Muscle layer of duodenum (tissue), 2 donors: ENCODE measurements around the gene PHACTR1.
A peak's percentile ranks its signal among the peaks of the same experiment; 100 is the strongest.

Source experiments
- H3K27ac ChIP-seq: one replicate; pipeline ENCODE4 v1.7.0; 2013; ENCODE audit warnings: mild to moderate bottlenecking, low read length
- H3K27me3 ChIP-seq: one replicate; pipeline ENCODE4 v1.7.0; 2013; ENCODE audit warnings: low read depth, mild to moderate bottlenecking, control low read depth, low read length
- H3K36me3 ChIP-seq, 2 donors: one replicate each; pipeline ENCODE4 v1.7.0; 2013; ENCODE audit warnings: low read length in 2 of 2, control low read depth in 1 of 2, mild to moderate bottlenecking in 1 of 2; ENCODE audit not compliant: insufficient read depth in 2 of 2, control insufficient read depth in 1 of 2
- H3K4me1 ChIP-seq, 2 donors: one replicate each; pipeline ENCODE4 v1.7.0; 2013; ENCODE audit warnings: low read length in 2 of 2, mild to moderate bottlenecking in 2 of 2, control low read depth in 1 of 2, moderate library complexity in 1 of 2; ENCODE audit not compliant: insufficient read depth in 2 of 2, control insufficient read depth in 1 of 2
- H3K4me3 ChIP-seq, 2 donors: one replicate each; pipeline ENCODE4 v1.7.0; 2013; ENCODE audit warnings: low read length in 2 of 2, low read depth in 1 of 2, mild to moderate bottlenecking in 1 of 2
- H3K9me3 ChIP-seq, 2 donors: one replicate each; pipeline ENCODE4 v1.7.0; 2013; ENCODE audit warnings: low read length in 2 of 2, control low read depth in 1 of 2, mild to moderate bottlenecking in 1 of 2; ENCODE audit not compliant: control insufficient read depth in 1 of 2
- donor health status: healthy.

PHACTR1 gene

GRCh38 chr6:13013681-13014503 lies 297.3 kb downstream of the PHACTR1 start:
- Histone ChIP-seq H3K27ac (no peak overlapping the region), H3K36me3 (no peaks in the 10 kb centered on the region), H3K4me3 (peak overlapping the region; percentile 68 to 79), H3K27me3 (peaks cover 22% of the 10 kb centered on the region), H3K4me1 (peaks cover 0 to 20% of the 10 kb centered on the region in 2 donors), H3K9me3 (no peaks in the 10 kb centered on the region)

GRCh38 chr6:13014504-13015378 lies 298.2 kb downstream of the PHACTR1 start:
- Histone ChIP-seq H3K27ac (no peak overlapping the region), H3K4me3 (peak overlapping the region; percentile 37 to 79), H3K27me3 (peaks cover 22% of the 10 kb centered on the region), H3K36me3 (no peaks in the 10 kb centered on the region), H3K4me1 (peaks cover 0 to 20% of the 10 kb centered on the region in 2 donors), H3K9me3 (no peaks in the 10 kb centered on the region)

- Histone ChIP-seq H3K36me3 (no peaks in the 10 kb centered on the region), H3K4me1 (peaks cover 0 to 20% of the 10 kb centered on the region in 2 donors), H3K4me3 (no peak overlapping the region), H3K27ac (no peak overlapping the region), H3K9me3 (no peaks in the 10 kb centered on the region), H3K27me3 (peaks cover 22% of the 10 kb centered on the region)
Measured at GRCh38 chr6:13015379-13015681, 298.8 kb downstream of the PHACTR1 start.

GRCh38 chr6:13024616-13025015 lies 308.0 kb downstream of the PHACTR1 start:
- H3K36me3 ChIP-seq: no peaks in the 10 kb centered on the region
- H3K9me3 ChIP-seq: no peaks in the 10 kb centered on the region
- H3K27ac ChIP-seq: no peak overlapping the region
- peaks cover 0 to 8% of the 10 kb centered on the region in 2 donors for H3K4me1 ChIP-seq
- no peak overlapping the region for H3K4me3 ChIP-seq
- no peaks in the 10 kb centered on the region for H3K27me3 ChIP-seq

- Histone ChIP-seq H3K36me3 (no peaks in the 10 kb centered on the region), H3K27ac (no peak overlapping the region), H3K9me3 (no peaks in the 10 kb centered on the region), H3K4me1 (peaks cover 0 to 8% of the 10 kb centered on the region in 2 donors), H3K4me3 (no peak overlapping the region), H3K27me3 (no peaks in the 10 kb centered on the region)
Measured at GRCh38 chr6:13025893-13026499, 309.4 kb downstream of the PHACTR1 start.

GRCh38 chr6:13026557-13026956 lies 310.0 kb downstream of the PHACTR1 start:
- H3K27ac ChIP-seq: no peak overlapping the region

GRCh38 chr6:13027207-13027606 lies 310.6 kb downstream of the PHACTR1 start:
- Histone ChIP-seq H3K9me3 (no peaks in the 10 kb centered on the region), H3K36me3 (no peaks in the 10 kb centered on the region), H3K4me1 (peaks cover 0 to 8% of the 10 kb centered on the region in 2 donors), H3K27ac (no peak overlapping the region), H3K27me3 (no peaks in the 10 kb centered on the region), H3K4me3 (no peak overlapping the region)

More at GRCh38 chr6:13026557-13026956, 310.0 kb downstream of the PHACTR1 start:
- Histone ChIP-seq H3K4me1 (peaks cover 0 to 8% of the 10 kb centered on the region in 2 donors), H3K27me3 (no peaks in the 10 kb centered on the region), H3K9me3 (no peaks in the 10 kb centered on the region), H3K36me3 (no peaks in the 10 kb centered on the region), H3K4me3 (no peak overlapping the region)

- Histone ChIP-seq H3K4me3 (no peak overlapping the region), H3K27me3 (no peaks in the 10 kb centered on the region), H3K36me3 (no peaks in the 10 kb centered on the region), H3K4me1 (peaks cover 0 to 8% of the 10 kb centered on the region in 2 donors), H3K9me3 (no peaks in the 10 kb centered on the region), H3K27ac (no peak overlapping the region)
Measured at GRCh38 chr6:13030396-13030795, 313.8 kb downstream of the PHACTR1 start.

- Histone ChIP-seq H3K4me1 (no peaks in the 10 kb centered on the region), H3K36me3 (no peaks in the 10 kb centered on the region), H3K9me3 (no peaks in the 10 kb centered on the region), H3K4me3 (no peak overlapping the region), H3K27me3 (no peaks in the 10 kb centered on the region), H3K27ac (no peak overlapping the region)
Measured at GRCh38 chr6:13032566-13032965, 316.0 kb downstream of the PHACTR1 start.

GRCh38 chr6:13033145-13033544 lies 316.6 kb downstream of the PHACTR1 start:
- Histone ChIP-seq H3K4me3 (no peak overlapping the region), H3K36me3 (no peaks in the 10 kb centered on the region), H3K27ac (no peak overlapping the region), H3K9me3 (no peaks in the 10 kb centered on the region), H3K4me1 (no peaks in the 10 kb centered on the region), H3K27me3 (no peaks in the 10 kb centered on the region)

GRCh38 chr6:13034316-13034715 lies 317.7 kb downstream of the PHACTR1 start:
- Histone ChIP-seq H3K9me3 (no peaks in the 10 kb centered on the region), H3K27me3 (no peaks in the 10 kb centered on the region), H3K27ac (no peak overlapping the region), H3K36me3 (no peaks in the 10 kb centered on the region), H3K4me3 (no peak overlapping the region), H3K4me1 (no peaks in the 10 kb centered on the region)
